Smooth muscle cell (in vitro differentiated cells): ENCODE results near the gene ALG12. TPM values are rescaled to one million over a fixed set of nuclear protein-coding genes. Genes with fewer than 3 reads are reported as not detected.

Experiments
- DNase-seq: peaks from one replicate; lab custom pipeline; 2025; ENCODE audit not compliant: unreplicated experiment; lab: John Stamatoyannopoulos, UW
- H2AFZ ChIP-seq: fragments of 200-600 bp; sonication (generic); 2 replicates; pipeline ENCODE4 v1.6.0; 2016; ENCODE audit warnings: antibody characterized with exemption, low read depth, mild to moderate bottlenecking
- H3F3A ChIP-seq: fragments of 200-600 bp; sonication (generic); 2 replicates; pipeline ENCODE4 v1.6.0; 2017; ENCODE audit warnings: antibody characterized with exemption, low read depth
- H3K27ac ChIP-seq: fragments of 200-600 bp; sonication (generic); 2 replicates; pipeline ENCODE4 v1.5.1; 2016; ENCODE audit warnings: low read depth, mild to moderate bottlenecking
- H3K27me3 ChIP-seq: fragments of 200-600 bp; sonication (generic); 2 replicates; pipeline ENCODE4 v1.6.1; 2016; ENCODE audit warnings: low read depth, mild to moderate bottlenecking
- H3K36me3 ChIP-seq: fragments of 200-600 bp; sonication (generic); 2 replicates; pipeline ENCODE4 v1.5.1; 2016; ENCODE audit warnings: low read depth
- H3K4me1 ChIP-seq: fragments of 200-600 bp; sonication (generic); 2 replicates; pipeline ENCODE4 v1.5.1; 2016; ENCODE audit warnings: low read depth
- H3K4me2 ChIP-seq: fragments of 200-600 bp; sonication (generic); 2 replicates; pipeline ENCODE4 v1.6.0; 2016; ENCODE audit warnings: mild to moderate bottlenecking
- H3K4me3 ChIP-seq: fragments of 200-600 bp; sonication (generic); 2 replicates; pipeline ENCODE4 v1.5.1; 2016; ENCODE audit warnings: mild to moderate bottlenecking
- H3K79me2 ChIP-seq: fragments of 200-600 bp; sonication (generic); 2 replicates; pipeline ENCODE4 v1.6.0; 2016; ENCODE audit warnings: low read depth, mild to moderate bottlenecking
- H3K9ac ChIP-seq: fragments of 200-600 bp; sonication (generic); 2 replicates; pipeline ENCODE4 v1.6.0; 2016; ENCODE audit warnings: low read depth
- H3K9me3 ChIP-seq: fragments of 200-600 bp; sonication (generic); replicated peaks from 2 replicates; pipeline ENCODE4 v1.5.1; 2016; ENCODE audit warnings: low read depth
- H4K20me1 ChIP-seq: fragments of 200-600 bp; sonication (generic); 2 replicates; pipeline ENCODE4 v1.6.0; 2016; ENCODE audit warnings: low read depth
- WGBS: methylation state at CpG from one replicate; pipeline ENCODE4 v1.1.7; 2016; ENCODE audit warnings: low lambda C conversion rate; 5-methylcytosine and 5-hydroxymethylcytosine counted together
- polyA plus RNA-seq: library from polyadenylated mRNA; unstranded; fragments of >200 nt; fragmentation: Nextera tagmentation; extraction: Ambion mirVana; gene quantifications from 2 replicates; pipeline ENCODE4 v1.2.1, GENCODE V29; 2016
- total RNA-seq: library from RNA; depleted of rRNA; stranded (reverse); fragments of >200 nt; gene quantifications from 2 replicates; pipeline ENCODE4 v1.2.3, GENCODE V29; 2014
- TF ChIP-seq, protein P1 (sequence below): fragments of 200-600 bp; sonication (generic); IDR thresholded peaks from 2 replicates; pipeline ENCODE4 v1.5.1; 2017; ENCODE audit warnings: borderline replicate concordance, mild to moderate bottlenecking, antibody characterized with exemption; ENCODE audit not compliant: insufficient read depth, poor library complexity, severe bottlenecking

ALG12 gene
- total and polyA plus RNA-seq, 2 experiments from 2014 or later: 13.9 to 42.7 TPM

GRCh38 chr22:49872347-49872746 is 45.9 kb downstream of the ALG12 start:
- H3K4me2 ChIP-seq: no peak overlapping the region
- no peak for DNase-seq
- no peaks in the 10 kb centered on the region for H3K36me3 ChIP-seq
- H3K4me3 ChIP-seq: no peak overlapping the region
- H2AFZ ChIP-seq: no peak overlapping the region
- no peaks in the 10 kb centered on the region for H3K4me1 ChIP-seq
- no peaks in the 10 kb centered on the region for H3F3A ChIP-seq
- H3K27me3 ChIP-seq: no peaks in the 10 kb centered on the region
- H3K9ac ChIP-seq: no peak overlapping the region
- H3K79me2 ChIP-seq: peaks cover 99% of the 10 kb centered on the region
- TF ChIP-seq, protein P1, sequence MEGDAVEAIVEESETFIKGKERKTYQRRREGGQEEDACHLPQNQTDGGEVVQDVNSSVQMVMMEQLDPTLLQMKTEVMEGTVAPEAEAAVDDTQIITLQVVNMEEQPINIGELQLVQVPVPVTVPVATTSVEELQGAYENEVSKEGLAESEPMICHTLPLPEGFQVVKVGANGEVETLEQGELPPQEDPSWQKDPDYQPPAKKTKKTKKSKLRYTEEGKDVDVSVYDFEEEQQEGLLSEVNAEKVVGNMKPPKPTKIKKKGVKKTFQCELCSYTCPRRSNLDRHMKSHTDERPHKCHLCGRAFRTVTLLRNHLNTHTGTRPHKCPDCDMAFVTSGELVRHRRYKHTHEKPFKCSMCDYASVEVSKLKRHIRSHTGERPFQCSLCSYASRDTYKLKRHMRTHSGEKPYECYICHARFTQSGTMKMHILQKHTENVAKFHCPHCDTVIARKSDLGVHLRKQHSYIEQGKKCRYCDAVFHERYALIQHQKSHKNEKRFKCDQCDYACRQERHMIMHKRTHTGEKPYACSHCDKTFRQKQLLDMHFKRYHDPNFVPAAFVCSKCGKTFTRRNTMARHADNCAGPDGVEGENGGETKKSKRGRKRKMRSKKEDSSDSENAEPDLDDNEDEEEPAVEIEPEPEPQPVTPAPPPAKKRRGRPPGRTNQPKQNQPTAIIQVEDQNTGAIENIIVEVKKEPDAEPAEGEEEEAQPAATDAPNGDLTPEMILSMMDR: no peak
- 94% methylated on average over 7 of the region's 7 CpGs for WGBS
- H3K27ac ChIP-seq: no peak overlapping the region
- peaks cover 81% of the 10 kb centered on the region for H4K20me1 ChIP-seq
- H3K9me3 ChIP-seq: peaks cover 8% of the 10 kb centered on the region

DNA sequence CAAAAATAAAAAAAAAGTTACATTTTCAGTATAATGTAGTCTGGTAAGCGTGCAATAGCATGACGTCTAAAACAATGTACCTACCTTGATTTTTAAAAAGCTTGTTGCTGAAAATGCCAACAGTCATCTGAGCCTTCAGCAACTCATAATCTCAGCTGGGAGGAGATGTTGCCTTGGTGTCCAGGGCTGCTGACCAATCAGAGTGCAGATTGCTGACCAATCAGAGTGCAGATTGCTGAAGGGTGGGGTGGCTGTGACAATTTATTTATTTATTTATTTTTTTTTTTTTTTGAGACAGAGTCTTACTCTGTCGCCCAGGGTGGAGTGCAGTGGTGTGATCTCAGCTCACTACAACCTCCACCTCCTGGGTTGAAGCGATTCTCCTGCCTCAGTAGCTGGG is 46.8 kb downstream of the ALG12 start:
- Histone ChIP-seq H3K27ac (no peak overlapping the region), H4K20me1 (peaks cover 84% of the 10 kb centered on the region), H3K4me3 (no peak overlapping the region), H3K9ac (no peak overlapping the region), H3K36me3 (peaks cover 7% of the 10 kb centered on the region), H3K4me1 (no peaks in the 10 kb centered on the region), H3F3A (no peaks in the 10 kb centered on the region), H3K9me3 (peaks cover 10% of the 10 kb centered on the region), H3K79me2 (peaks cover 100% of the 10 kb centered on the region), H2AFZ (no peak overlapping the region), H3K4me2 (no peak overlapping the region), H3K27me3 (no peaks in the 10 kb centered on the region)
- 94% methylated on average over 4 of the region's 4 CpGs for WGBS
- TF ChIP-seq, protein P1: no peak
- DNase-seq: no peak

DNA sequence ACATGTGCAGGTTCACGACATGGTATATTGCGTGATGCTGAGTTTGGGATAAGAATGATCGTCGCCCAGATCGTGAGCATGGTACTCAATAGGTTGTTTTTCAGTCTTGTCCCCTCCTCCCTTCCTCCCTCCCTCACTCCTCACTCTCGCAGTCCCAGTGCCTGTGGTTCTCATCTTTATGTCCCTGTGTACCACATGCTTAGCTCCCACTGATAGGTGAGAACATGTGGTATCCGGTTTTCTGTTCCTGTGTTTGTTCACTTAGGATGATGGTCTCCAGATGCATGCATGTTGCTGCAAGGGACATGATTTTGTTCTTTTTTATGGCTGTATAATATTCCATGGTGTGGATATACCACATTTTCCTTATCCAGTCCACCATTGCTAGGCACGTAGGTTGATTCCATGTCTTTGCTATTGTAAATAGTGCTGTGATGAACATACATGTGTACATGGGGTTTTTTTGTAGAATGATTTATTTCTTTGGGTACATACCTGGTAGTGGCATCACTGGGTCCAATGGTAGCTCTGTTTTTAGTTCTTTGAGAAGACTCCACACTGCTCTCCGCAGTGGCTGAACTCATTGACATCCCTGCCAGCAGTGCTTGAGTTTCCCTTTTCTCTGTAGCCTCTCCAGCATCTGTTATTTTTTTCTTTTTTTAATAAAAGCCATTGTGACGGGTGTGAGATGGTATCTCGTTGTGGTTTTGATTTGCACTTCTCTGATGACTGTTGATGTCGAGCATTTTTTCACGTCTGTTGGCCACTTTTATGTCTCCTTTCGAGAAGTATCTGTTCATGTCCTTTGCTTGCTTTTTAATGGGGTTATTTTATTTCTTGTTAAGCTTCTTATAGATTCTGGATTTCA is 48.2 kb downstream of the ALG12 start:
- Histone ChIP-seq H3K4me3 (no peak overlapping the region), H3K4me2 (no peak overlapping the region), H3K4me1 (no peaks in the 10 kb centered on the region), H3K79me2 (peaks cover 100% of the 10 kb centered on the region), H4K20me1 (peaks cover 77% of the 10 kb centered on the region), H3K9ac (no peak overlapping the region), H3K27ac (no peak overlapping the region), H3K9me3 (peaks cover 18% of the 10 kb centered on the region), H3F3A (no peaks in the 10 kb centered on the region), H3K27me3 (no peaks in the 10 kb centered on the region), H3K36me3 (peaks cover 15% of the 10 kb centered on the region), H2AFZ (no peak overlapping the region)
- TF ChIP-seq, protein P1: no peak
- no peak for DNase-seq
- 89% methylated on average over 14 of the region's 14 CpGs for WGBS
